Measurements from ENCODE around the gene SERINC4. TPM values are rescaled to one million over a fixed set of nuclear protein-coding genes. Genes with fewer than 3 reads are reported as not detected.

The SERINC4 gene
- total and polyA plus RNA-seq, 9 of the 15 experiments (the other 6 are each of a cell fraction or from before 2014, with no cell fraction given) = 0.14 to 0.86 (median 0.18) TPM; not detected in 2

GRCh38 chr15:43771816-43772215 lies 28.2 kb downstream of the SERINC4 start:
- H3K9ac ChIP-seq (ENCODE audit: insufficient read depth in 1 of 2, low read depth in 2 of 2, low read length in 2 of 2) = no peak overlapping the region
- in situ Hi-C loops (cut with MboI) = no loop called here

GRCh38 chr15:43769584-43770228 lies 30.3 kb downstream of the SERINC4 start:
- FAIRE-seq (peak; percentile 72), DNase-seq (ENCODE audit: extremely low read depth in 1 of 4, low spot score in 3 of 4) (peak; percentile 56 to 77 (median 62)), ATAC-seq (peak; percentile 86)
- CTCF ChIA-PET (ENCODE audit: low intra/inter-chr PET ratio) = interaction anchor here (2.2 kb wide), 1 partner anchor 423 kb away, joined by 10 read pairs; no protein-coding TSS in a partner anchor
- WGBS (ENCODE audit: insufficient coverage, low coverage, missing lambda C conversion rate) = 59% methylated on average over 5 of the region's 5 CpGs
- POLR2A ChIA-PET = no interaction called here
- peaks cover 0 to 2% of the 10 kb centered on the region in 2 experiments; a peak in 2 of 5 replicates for H3K4me1 ChIP-seq (replicated peaks in 1 of 2; ENCODE audit: control insufficient read depth in 2 of 2, insufficient read depth in 2 of 2, low read length in 2 of 2)
- H2AFZ ChIP-seq (ENCODE audit: low read depth, low read length) = no peak overlapping the region
- no peaks in the 10 kb centered on the region for H3K27me3 ChIP-seq (ENCODE audit: control insufficient read depth in 2 of 2, insufficient read depth in 2 of 2, low read length in 2 of 2)
- no peaks in the 10 kb centered on the region for H3K9me1 ChIP-seq (ENCODE audit: control insufficient read depth, insufficient read depth, low read length)
- H4K20me1 ChIP-seq (replicated peaks; ENCODE audit: control insufficient read depth, insufficient read depth, low read length) = no peaks in the 10 kb centered on the region; the same call in 1 of the 2 replicates
- H3K9ac ChIP-seq (ENCODE audit: insufficient read depth in 1 of 2, low read depth in 2 of 2, low read length in 2 of 2) = no peak overlapping the region
- no peaks in the 10 kb centered on the region for H3K79me2 ChIP-seq (ENCODE audit: control insufficient read depth, insufficient read depth, low read length)
- peaks cover 92% of the 10 kb centered on the region for H3K36me3 ChIP-seq (ENCODE audit: control insufficient read depth, insufficient read depth, low read length)
- no peaks in the 10 kb centered on the region for H3K9me3 ChIP-seq (replicated peaks; ENCODE audit: control insufficient read depth, insufficient read depth, low read depth, low read length)
- BruUV-seq (replicated peaks) = no TSS peak
- H3K4me2 ChIP-seq (ENCODE audit: insufficient read depth, low read length) = no peak overlapping the region
- no peak overlapping the region for H3K4me3 ChIP-seq
- in situ Hi-C loops (cut with MboI) (no loop called here), intact Hi-C loops (cut with micrococcal nuclease) (loop anchor here (5.0 kb wide), 1 partner anchor 327 kb away; no protein-coding TSS in a partner anchor)
- no peak overlapping the region for H3K27ac ChIP-seq (ENCODE audit: extremely low read depth, low read depth, low read length)
- peak; percentile 61 for TF ChIP-seq ZNF384 (IDR thresholded peaks at IDR 0.05; ENCODE audit: low read depth, low read length)
- TF ChIP-seq POLR2H (tag; IDR thresholded peaks at IDR 0.05; ENCODE audit: low read depth) = peak; percentile 21; the same call in 1 of the 2 replicates
- no peak for TF ChIP-seq KDM2B (CRISPR knock-in tag; IDR thresholded peaks at IDR 0.05)
- no peak for TF ChIP-seq GATAD2A (IDR thresholded peaks at IDR 0.05)
- TF ChIP-seq SNAPC5 (CRISPR knock-in tag; IDR thresholded peaks at IDR 0.05) = no peak
- TF ChIP-seq CTCF (IDR thresholded peaks at IDR 0.05 in 2 of 3, conservative IDR thresholded peaks at IDR 0.05 in 1 of 3; ENCODE audit: insufficient read depth in 2 of 3, low read depth in 1 of 3, low read length in 3 of 3) = peak; percentile 57 to 86 (median 77)
- TF ChIP-seq ZNF830 (CRISPR knock-in tag; IDR thresholded peaks at IDR 0.05) = no peak
- no peak for TF ChIP-seq ZNF75A (CRISPR knock-in tag; IDR thresholded peaks at IDR 0.05)
- no peak for TF ChIP-seq HSF4 (CRISPR knock-in tag; IDR thresholded peaks at IDR 0.05; ENCODE audit: borderline replicate concordance)
- 0 out of 2 replicates have a peak, but pooled peaks have one; percentile 28 for TF ChIP-seq SMC3 (conservative IDR thresholded peaks at IDR 0.05; ENCODE audit: insufficient read depth, low read depth, low read length)
- TF ChIP-seq MAFF (IDR thresholded peaks at IDR 0.05; ENCODE audit: low read length) = no peak

More at GRCh38 chr15:43771816-43772215, 28.2 kb downstream of the SERINC4 start:
- Histone ChIP-seq H3K27ac (ENCODE audit: extremely low read depth, low read depth, low read length) (no peak overlapping the region), H3K4me2 (ENCODE audit: insufficient read depth, low read length) (no peak overlapping the region), H3K36me3 (ENCODE audit: control insufficient read depth, insufficient read depth, low read length) (peaks cover 72% of the 10 kb centered on the region), H3K4me3 (no peak overlapping the region), H3K79me2 (ENCODE audit: control insufficient read depth, insufficient read depth, low read length) (no peaks in the 10 kb centered on the region), H3K27me3 (ENCODE audit: control insufficient read depth in 2 of 2, insufficient read depth in 2 of 2, low read length in 2 of 2) (no peaks in the 10 kb centered on the region), H2AFZ (ENCODE audit: low read depth, low read length) (no peak overlapping the region), H4K20me1 (replicated peaks; ENCODE audit: control insufficient read depth, insufficient read depth, low read length) (no peaks in the 10 kb centered on the region; the same call in 1 of the 2 replicates), H3K9me3 (replicated peaks; ENCODE audit: control insufficient read depth, insufficient read depth, low read depth, low read length) (no peaks in the 10 kb centered on the region), H3K4me1 (replicated peaks in 1 of 2; ENCODE audit: control insufficient read depth in 2 of 2, insufficient read depth in 2 of 2, low read length in 2 of 2) (peaks cover 2 to 10% of the 10 kb centered on the region in 2 experiments; a peak in 4 of 5 replicates), H3K9me1 (ENCODE audit: control insufficient read depth, insufficient read depth, low read length) (no peaks in the 10 kb centered on the region)
- intact Hi-C loops (cut with micrococcal nuclease) = no loop called here
- 87% methylated on average over 2 of the region's 2 CpGs for WGBS (ENCODE audit: insufficient coverage, low coverage, missing lambda C conversion rate)
- ATAC-seq (no peak), FAIRE-seq (no peak), DNase-seq (ENCODE audit: extremely low read depth in 1 of 4, low spot score in 3 of 4) (no peak)
- ChIA-PET POLR2A (interaction anchor here (1.0 to 1.1 kb wide), 2 partner anchors 9 to 24 kb away, joined by 3 read pairs; no protein-coding TSS in a partner anchor), CTCF (ENCODE audit: low intra/inter-chr PET ratio) (no interaction called here)
- no peak for TF ChIP-seq ZNF830 (CRISPR knock-in tag; IDR thresholded peaks at IDR 0.05)
- TF ChIP-seq ZNF316 (IDR thresholded peaks at IDR 0.05) = peak; percentile 5; the same call in 1 of the 2 replicates
- TF ChIP-seq GABPB2 (CRISPR knock-in tag; conservative IDR thresholded peaks at IDR 0.05) = no peak
- no TSS peak for BruUV-seq (replicated peaks)
